ENCODE measurements around the gene THRB.

THRB gene

DNA sequence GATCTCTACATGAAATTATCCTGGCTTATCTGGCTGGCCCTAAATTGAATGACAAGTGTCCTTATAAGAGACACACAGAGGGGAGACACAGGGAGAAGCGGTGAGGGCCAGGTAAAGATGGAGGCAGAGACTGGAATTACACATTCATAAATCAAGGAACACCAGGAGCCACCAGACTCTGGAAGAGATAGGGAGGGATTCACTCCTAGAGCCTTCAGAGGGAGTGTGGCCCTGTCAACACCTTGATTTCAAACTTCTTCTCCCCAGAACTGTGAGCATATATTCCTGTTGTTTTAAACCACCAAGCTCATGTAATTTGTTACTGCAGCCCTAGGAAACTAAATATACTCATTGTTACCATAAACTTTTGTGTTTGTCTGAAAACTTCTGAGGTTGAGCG, 193.7 kb downstream of the THRB start:
- DNase-seq: no peak

- no peak for DNase-seq
Measured at GRCh38 chr3:24299806-24300626, 194.6 kb downstream of the THRB start.

DNA sequence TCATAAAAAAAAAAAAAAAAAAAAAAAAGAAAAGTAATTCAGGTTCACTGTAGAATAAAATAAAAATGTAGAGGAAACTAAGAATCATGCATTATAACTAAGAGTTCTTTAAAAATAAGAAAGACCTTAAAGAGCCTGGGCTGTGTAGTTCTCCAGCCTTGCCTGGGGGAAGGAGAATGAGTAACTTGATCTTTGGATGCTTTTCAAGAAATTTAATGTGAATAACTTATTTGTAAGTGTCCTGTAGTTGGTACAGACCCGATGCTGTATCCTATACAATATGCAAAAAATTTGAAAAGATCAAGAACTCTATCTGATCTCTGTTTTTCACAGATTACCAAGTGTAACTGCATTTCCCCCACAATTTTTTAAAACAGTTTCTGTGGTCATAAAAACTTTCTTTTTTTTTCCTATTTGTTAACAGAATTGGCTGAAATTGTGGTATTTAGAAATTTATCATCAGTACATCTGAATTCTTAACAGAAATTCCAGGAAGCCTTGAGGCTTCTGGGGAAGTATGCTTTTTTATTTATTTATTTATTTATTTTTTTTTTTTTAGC, 195.3 kb downstream of the THRB start:
- no peak for DNase-seq

GRCh38 chr3:24296441-24297205, 198.0 kb downstream of the THRB start:
- no peak for DNase-seq

DNA sequence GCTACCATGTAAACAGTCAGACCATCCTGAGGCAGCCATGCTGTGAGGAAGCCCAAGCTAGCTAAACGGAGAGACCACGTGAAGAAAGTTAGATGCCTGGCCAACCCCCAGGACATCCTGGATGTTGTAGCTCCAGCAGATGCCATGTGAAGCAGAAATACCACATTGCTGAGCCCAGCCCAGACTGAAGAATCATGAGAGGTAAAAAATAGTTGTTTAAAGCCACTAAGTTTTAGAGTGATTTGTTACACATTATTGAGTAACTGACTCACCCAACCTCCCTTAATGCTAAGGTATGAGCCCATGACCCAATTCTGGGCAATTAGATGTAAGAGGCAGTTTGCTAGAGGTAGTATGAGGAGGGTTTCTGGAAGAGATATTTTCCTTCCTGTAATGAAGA, 200.5 kb downstream of the THRB start:
- DNase-seq: no peak

DNA sequence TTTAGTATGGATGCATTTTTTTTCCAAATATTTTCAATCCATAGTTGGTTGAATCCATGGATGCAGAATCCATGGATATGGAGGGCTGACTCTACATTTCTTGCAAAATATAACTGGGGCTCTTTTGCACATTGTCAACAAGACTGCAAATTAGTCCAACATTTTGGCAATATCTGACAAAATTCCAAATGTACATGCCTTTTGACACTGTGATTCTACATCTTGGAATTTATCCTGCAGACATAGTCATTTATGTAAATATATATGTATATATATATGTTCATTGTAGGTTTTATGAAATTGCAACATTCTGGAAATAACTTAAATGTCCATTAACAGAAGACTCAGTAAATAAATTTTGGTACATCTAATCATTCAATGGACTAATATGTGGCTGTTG, 203.0 kb downstream of the THRB start:
- no peak for DNase-seq

DNA sequence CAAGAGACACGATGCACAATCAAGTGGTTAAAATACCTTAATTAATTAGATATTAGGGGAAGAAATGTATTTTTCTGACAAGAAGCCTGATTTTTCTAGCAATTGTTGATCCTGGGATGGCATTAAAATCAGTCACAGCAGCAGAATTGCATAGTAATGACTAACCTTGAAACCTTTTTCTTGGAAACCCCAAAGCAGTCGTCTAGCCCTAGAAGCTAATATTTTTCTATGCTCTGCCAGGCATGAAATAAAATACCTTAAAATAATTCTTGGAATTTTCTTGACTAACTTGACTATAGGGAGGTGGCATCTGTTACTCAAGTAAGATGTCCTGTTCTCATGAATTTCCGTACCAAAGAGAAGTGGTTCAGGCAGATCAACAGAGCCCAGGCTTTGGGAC, 204.1 kb downstream of the THRB start:
- no peak for DNase-seq

GRCh38 chr3:24288496-24289236, 206.0 kb downstream of the THRB start:
- no peak for DNase-seq

GRCh38 chr3:24287755-24288450, 206.7 kb downstream of the THRB start:
- no peak for DNase-seq

GRCh38 chr3:24286405-24286804, 208.2 kb downstream of the THRB start:
- DNase-seq: no peak

DNA sequence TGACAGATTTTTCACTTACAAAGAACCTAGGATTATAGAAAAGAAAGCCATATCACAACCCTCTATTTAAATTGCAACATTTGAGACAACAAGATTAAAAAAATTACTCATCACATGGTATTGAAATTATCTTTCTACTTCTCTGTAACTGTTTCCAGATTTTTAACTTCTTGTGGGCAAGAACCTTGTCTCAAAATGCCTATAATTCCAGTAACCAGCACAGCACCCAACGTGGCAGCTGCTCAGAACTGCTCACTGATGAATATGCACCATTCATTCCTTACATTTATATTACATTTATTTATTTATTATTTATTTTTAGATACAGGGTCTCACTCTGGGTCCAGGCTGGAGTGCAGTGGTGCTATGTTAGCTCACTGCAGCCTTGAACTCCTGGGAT, 216.1 kb downstream of the THRB start:
- DNase-seq: no peak

DNA sequence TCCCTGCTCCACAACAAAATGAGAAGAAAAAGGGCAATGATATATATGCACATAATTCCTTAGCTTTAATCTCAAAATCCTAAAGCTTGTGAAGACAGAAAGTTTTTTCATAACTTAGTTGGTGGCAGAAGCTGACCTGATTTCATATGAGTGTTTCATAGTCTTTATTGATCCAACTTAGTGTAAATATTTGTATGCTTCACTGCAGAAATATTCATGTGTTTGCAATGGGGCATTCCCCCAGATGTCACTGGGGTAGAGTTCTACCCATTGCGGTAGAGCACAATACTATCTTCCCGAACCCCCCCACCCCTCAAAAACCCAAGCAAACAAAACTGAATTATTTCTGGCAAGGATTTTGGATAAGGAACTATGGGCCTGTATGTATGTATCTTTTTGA, 221.2 kb downstream of the THRB start:
- DNase-seq: no peak

GRCh38 chr3:24272875-24273274, 221.8 kb downstream of the THRB start:
- DNase-seq: no peak

GRCh38 chr3:24272408-24272807, 222.2 kb downstream of the THRB start:
- DNase-seq: no peak

GRCh38 chr3:24271228-24271627, 223.4 kb downstream of the THRB start:
- no peak for DNase-seq

GRCh38 chr3:24270744-24271143, 223.9 kb downstream of the THRB start:
- no peak for DNase-seq

DNA sequence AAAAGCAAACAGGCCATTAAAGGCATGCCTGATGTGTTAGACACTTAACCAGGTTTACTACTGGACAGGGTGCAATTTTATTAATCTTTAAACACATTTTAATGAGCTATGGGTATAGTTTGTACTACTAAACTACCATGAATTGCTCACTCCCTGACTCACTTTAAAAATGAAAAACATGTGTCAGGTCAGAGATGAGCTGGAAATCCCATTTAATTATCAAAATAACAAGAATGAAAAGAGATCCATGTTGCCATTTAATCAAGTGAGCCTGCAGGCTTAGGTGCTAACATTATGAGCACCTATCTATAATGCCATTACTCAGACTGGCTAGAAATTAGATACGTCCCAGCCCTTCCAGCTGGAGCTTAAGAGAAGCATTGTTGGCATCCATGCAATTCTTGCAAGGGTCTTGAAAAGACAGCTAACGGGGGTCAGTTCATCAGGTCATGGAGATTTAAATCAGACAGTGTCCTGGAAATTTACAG, 224.4 kb downstream of the THRB start:
- no peak for DNase-seq

GRCh38 chr3:24264748-24265158, 229.9 kb downstream of the THRB start:
- no peak for DNase-seq

GRCh38 chr3:24264011-24264410, 230.6 kb downstream of the THRB start:
- no peak for DNase-seq

- no peak for DNase-seq
Measured at GRCh38 chr3:24263069-24263668, 231.5 kb downstream of the THRB start.

DNA sequence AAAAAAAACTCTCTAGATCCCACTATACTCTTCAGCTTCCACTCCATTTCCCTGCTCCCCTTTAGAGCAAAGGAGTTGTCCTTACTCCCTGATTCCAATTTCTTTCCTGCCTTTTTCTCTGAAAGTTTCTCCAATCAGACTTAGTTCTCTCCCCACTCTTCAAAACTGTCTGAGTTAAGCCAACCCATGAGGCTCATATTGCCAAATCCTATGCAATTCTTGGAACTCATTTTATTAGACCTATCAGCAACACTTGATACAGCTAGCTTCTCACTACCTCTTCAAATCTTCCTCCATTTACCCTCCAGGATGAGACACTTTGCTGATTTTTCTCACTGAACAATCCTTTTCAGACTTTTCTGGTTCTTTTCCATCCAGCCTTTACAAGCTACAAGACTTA, 233.1 kb downstream of the THRB start:
- DNase-seq: no peak

DNA sequence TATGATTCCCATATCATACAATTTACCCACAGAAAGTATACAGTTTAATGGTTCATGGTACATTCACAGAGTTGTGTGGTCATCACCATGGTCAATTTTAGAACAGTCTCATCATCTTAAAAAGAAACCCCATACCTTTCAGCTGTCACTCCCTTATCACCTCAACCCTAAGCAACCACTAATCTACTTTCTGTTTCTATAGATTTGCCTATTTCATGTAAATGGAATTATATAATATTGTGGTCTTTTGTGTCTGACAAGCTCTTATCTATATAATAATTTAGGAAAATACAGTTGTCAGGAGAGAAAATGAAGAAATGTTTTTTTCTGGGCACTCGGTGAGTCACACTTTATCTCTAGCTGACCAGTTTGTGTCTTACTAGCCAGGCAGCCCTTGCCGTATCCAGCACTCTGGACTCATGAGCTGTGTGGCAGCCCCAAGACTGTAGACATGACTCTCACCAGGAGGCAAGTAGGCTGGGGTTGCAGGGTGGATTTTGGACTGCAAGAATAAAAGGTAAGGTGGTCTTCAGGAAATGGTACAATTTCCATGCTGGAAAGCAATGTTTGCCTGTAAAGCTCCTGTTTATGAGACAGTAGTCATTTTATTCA, 234.6 kb downstream of the THRB start:
- DNase-seq: no peak

Data from effector CD8-positive, alpha-beta T cell (primary cell).